CD4-positive, alpha-beta T cell treated with Interleukin-15 for 4 hours (primary cell): ENCODE results near the gene CDNF.
"Not testable (repeated sequence)": the region's sequence is repeated elsewhere in the genome, so short reads cannot be mapped to it uniquely, and the experiment has no call there.

Experiments used
- DNase-seq: peaks from one replicate; pipeline ENCODE4 v3.0.0-alpha.2; 2020; ENCODE audit warnings: low spot score

Gene CDNF

GRCh38 chr10:14838582-14839304 is 906 bp upstream of the CDNF start:
- no peak for DNase-seq

- no peak for DNase-seq
Observed at GRCh38 chr10:14837003-14837756, 657 bp downstream of the CDNF start.

GRCh38 chr10:14836208-14836607 is 1.6 kb downstream of the CDNF start:
- no peak for DNase-seq

GRCh38 chr10:14833106-14833505 is 4.7 kb downstream of the CDNF start:
- DNase-seq = no peak

GRCh38 chr10:14826076-14826829 is 11.6 kb downstream of the CDNF start:
- no peak for DNase-seq

- DNase-seq = no peak
Observed at GRCh38 chr10:14823966-14824365, 13.9 kb downstream of the CDNF start.

GRCh38 chr10:14822879-14823755 is 14.7 kb downstream of the CDNF start:
- DNase-seq = peak; percentile 63

GRCh38 chr10:14821635-14822375 is 16.0 kb downstream of the CDNF start:
- no peak for DNase-seq

- DNase-seq = no peak
Observed at GRCh38 chr10:14820775-14821154, 17.1 kb downstream of the CDNF start.

- no peak for DNase-seq
Observed at GRCh38 chr10:14820010-14820774, 17.6 kb downstream of the CDNF start.

- DNase-seq = not testable (repeated sequence)
Observed at GRCh38 chr10:14816717-14817116, 21.1 kb downstream of the CDNF start.

GRCh38 chr10:14815681-14816080 is 22.2 kb downstream of the CDNF start:
- DNase-seq = no peak

GRCh38 chr10:14812271-14812670 is 25.6 kb downstream of the CDNF start:
- no peak for DNase-seq

- no peak for DNase-seq
Observed at GRCh38 chr10:14810969-14811953, 26.6 kb downstream of the CDNF start.

GRCh38 chr10:14806318-14806717 is 31.5 kb downstream of the CDNF start:
- DNase-seq = no peak

GRCh38 chr10:14803827-14804226 is 34.0 kb downstream of the CDNF start:
- no peak for DNase-seq

GRCh38 chr10:14801723-14802122 is 36.1 kb downstream of the CDNF start:
- DNase-seq = no peak

- no peak for DNase-seq
Observed at GRCh38 chr10:14800397-14800796, 37.4 kb downstream of the CDNF start.

- no peak for DNase-seq
Observed at GRCh38 chr10:14798636-14799035, 39.2 kb downstream of the CDNF start.
